H1 (cell line): ENCODE results near the gene TMEM223. TPM values are rescaled to one million over a fixed set of nuclear protein-coding genes. Genes with fewer than 3 reads are reported as not detected.

Source experiments
- CTCF ChIA-PET: fragments of 300-600 bp; sonication (Branson Sonifier 250); formaldehyde crosslinking; loops from one replicate; lab custom pipeline; 2021; ENCODE audit not compliant: partially characterized antibody; lab: Charles Lee
- POLR2A ChIA-PET: fragments of 300-600 bp; sonication (Branson Sonifier 250); formaldehyde crosslinking; loops from one replicate; lab custom pipeline; 2021; ENCODE audit warnings: inconsistent platforms; ENCODE audit not compliant: partially characterized antibody; lab: Charles Lee
- DNase-seq, 2 experiments: peaks; one replicate each; pipeline versions ENCODE4 v3.0.0 to v3.0.0-alpha.2; 2010 to 2022; ENCODE audit warnings: low spot score in 2 of 2, low read depth in 1 of 2, mixed read lengths in 1 of 2
- FAIRE-seq: peaks from 2 replicates; lab custom pipeline; 2011; peaks lifted over from hg19 to GRCh38; lab: Jason Lieb, UNC
- H2AFZ ChIP-seq: 2 replicates; pipeline ENCODE4 v1.8.1; 2012; ENCODE audit warnings: low read length, inconsistent platforms
- H2AK5ac ChIP-seq: 2 replicates; pipeline ENCODE4 v1.6.1; 2013; ENCODE audit warnings: low read depth, low read length
- H2BK120ac ChIP-seq: replicated peaks from 2 replicates; pipeline ENCODE3; 2013; ENCODE audit warnings: low read depth, low read length, inconsistent platforms
- H2BK12ac ChIP-seq: 2 replicates; pipeline ENCODE4 v1.6.1; 2013; ENCODE audit warnings: low read depth, low read length
- H2BK15ac ChIP-seq: 2 replicates; pipeline ENCODE4 v1.6.1; 2013; ENCODE audit warnings: low read length
- H2BK20ac ChIP-seq: 2 replicates; pipeline ENCODE4 v1.6.1; 2013; ENCODE audit warnings: low read length
- H2BK5ac ChIP-seq: 2 replicates; pipeline ENCODE4 v1.6.1; 2013; ENCODE audit warnings: low read depth, low read length
- H3K14ac ChIP-seq: 2 replicates; pipeline ENCODE4 v1.6.1; 2013; ENCODE audit warnings: inconsistent platforms; ENCODE audit not compliant: insufficient read length
- H3K18ac ChIP-seq: 2 replicates; pipeline ENCODE4 v1.6.1; 2013; ENCODE audit warnings: low read length; ENCODE audit errors: extremely low read depth
- H3K23ac ChIP-seq: 2 replicates; pipeline ENCODE4 v1.6.1; 2013; ENCODE audit warnings: inconsistent platforms; ENCODE audit not compliant: insufficient read length
- H3K23me2 ChIP-seq: 2 replicates; pipeline ENCODE4 v1.6.1; 2013; ENCODE audit warnings: low read depth, low read length
- H3K27ac ChIP-seq: 2 replicates; pipeline ENCODE4 v1.6.1; 2011; ENCODE audit warnings: low read depth, low read length, inconsistent platforms
- H3K27me3 ChIP-seq, 4 experiments: replicated peaks in 1 of 4; 1 replicate in 1 of 4; 2 replicates in 3 of 4; pipeline versions ENCODE4 v1.6.1 to v1.8.1; 2011 to 2013; ENCODE audit warnings: low read length in 3 of 4, mild to moderate bottlenecking in 3 of 4, inconsistent platforms in 2 of 4, mixed read lengths in 2 of 4, moderate library complexity in 1 of 4; ENCODE audit not compliant: control insufficient read depth in 3 of 4, insufficient read depth in 3 of 4; ENCODE audit errors: extremely low read depth in 1 of 4
- H3K36me3 ChIP-seq, 4 experiments: 2 replicates each; pipeline versions ENCODE4 v1.6.1 to v1.8.1; 2011 to 2013; ENCODE audit warnings: mild to moderate bottlenecking in 4 of 4, low read length in 3 of 4, moderate library complexity in 2 of 4, control low read depth in 1 of 4, inconsistent platforms in 1 of 4; ENCODE audit not compliant: insufficient read depth in 4 of 4, control insufficient read depth in 2 of 4
- H3K4ac ChIP-seq: replicated peaks from 2 replicates; pipeline ENCODE3; 2013; ENCODE audit warnings: low read length, low read depth, mixed read lengths, inconsistent platforms; ENCODE audit not compliant: insufficient read length
- H3K4me1 ChIP-seq, 4 experiments: replicated peaks in 1 of 4; 1 replicate in 1 of 4; 2 replicates in 3 of 4; pipeline versions ENCODE4 v1.6.1 to v1.8.1; 2011 to 2013; ENCODE audit warnings: low read length in 3 of 4, inconsistent platforms in 2 of 4, mixed read lengths in 1 of 4; ENCODE audit not compliant: insufficient read depth in 4 of 4, control insufficient read depth in 3 of 4
- H3K4me2 ChIP-seq, 2 experiments: 2 replicates each; pipeline versions ENCODE4 v1.6.1 to v1.8.1; 2011 to 2013; ENCODE audit warnings: low read depth in 2 of 2, low read length in 2 of 2, control low read depth in 1 of 2, inconsistent platforms in 1 of 2, mild to moderate bottlenecking in 1 of 2; ENCODE audit not compliant: insufficient read depth in 1 of 2
- H3K4me3 ChIP-seq, 4 experiments: fragments of 200-600, 300-600 bp in 1 of 4; sonication (generic), shearing (Covaris generic), sonication (Bioruptor Twin) in 1 of 4; 2 replicates each; pipeline versions ENCODE4 v1.5.1 to v1.8.1; 2011 to 2016; ENCODE audit warnings: low read length in 4 of 4, low read depth in 3 of 4, control low read depth in 2 of 4, inconsistent platforms in 2 of 4, mild to moderate bottlenecking in 2 of 4, mixed read lengths in 1 of 4, moderate library complexity in 1 of 4; ENCODE audit not compliant: insufficient read depth in 2 of 4; ENCODE audit errors: extremely low read depth in 1 of 4
- H3K56ac ChIP-seq: replicated peaks from 2 replicates; pipeline ENCODE3; 2013; ENCODE audit warnings: low read depth, mild to moderate bottlenecking, mixed read lengths, low read length, inconsistent platforms; ENCODE audit not compliant: insufficient read length
- H3K79me1 ChIP-seq: 2 replicates; pipeline ENCODE4 v1.6.1; 2013; ENCODE audit warnings: low read depth, low read length, control low read depth
- H3K79me2 ChIP-seq, 2 experiments: 2 replicates each; pipeline versions ENCODE4 v1.6.1 to v1.8.1; 2012 to 2013; ENCODE audit warnings: low read length in 2 of 2, mild to moderate bottlenecking in 2 of 2, inconsistent platforms in 1 of 2; ENCODE audit not compliant: insufficient read depth in 2 of 2, control insufficient read depth in 1 of 2
- H3K9ac ChIP-seq, 4 experiments: replicated peaks in 1 of 4; 1 replicate in 1 of 4; 2 replicates in 3 of 4; pipeline versions ENCODE4 v1.6.1 to v1.8.1; 2011 to 2013; ENCODE audit warnings: low read depth in 3 of 4, low read length in 3 of 4, control low read depth in 2 of 4, mild to moderate bottlenecking in 2 of 4, moderate library complexity in 2 of 4, inconsistent platforms in 1 of 4; ENCODE audit errors: extremely low read depth in 1 of 4
- H3K9me3 ChIP-seq, 2 experiments: 2 replicates each; pipeline versions ENCODE4 v1.6.1 to v1.8.1; 2012 to 2013; ENCODE audit warnings: mild to moderate bottlenecking in 2 of 2, moderate library complexity in 2 of 2, control low read depth in 1 of 2, inconsistent platforms in 1 of 2, low read depth in 1 of 2, low read length in 1 of 2, mixed read lengths in 1 of 2; ENCODE audit not compliant: insufficient read depth in 2 of 2
- H4K20me1 ChIP-seq, 2 experiments: replicated peaks in 1 of 2; 2 replicates each; pipeline versions ENCODE3 to v1.8.1; 2011 to 2013; ENCODE audit warnings: inconsistent platforms in 2 of 2, low read length in 2 of 2, mild to moderate bottlenecking in 1 of 2; ENCODE audit not compliant: insufficient read depth in 2 of 2, control insufficient read depth in 1 of 2
- H4K5ac ChIP-seq: 2 replicates; pipeline ENCODE4 v1.6.1; 2013; ENCODE audit warnings: low read length, low read depth, mixed read lengths, inconsistent platforms; ENCODE audit not compliant: insufficient read length
- H4K8ac ChIP-seq: 2 replicates; pipeline ENCODE4 v1.8.0; 2013; ENCODE audit warnings: mild to moderate bottlenecking, moderate library complexity, low read length, inconsistent platforms; ENCODE audit not compliant: insufficient read depth; ENCODE audit errors: extremely low read depth
- H4K91ac ChIP-seq: replicated peaks from 2 replicates; pipeline ENCODE3; 2013; ENCODE audit warnings: low read length, mixed read lengths, inconsistent platforms; ENCODE audit not compliant: insufficient read length
- BRCA1 ChIP-seq: IDR thresholded peaks from 2 replicates; pipeline ENCODE4 v1.6.1; 2012; ENCODE audit warnings: low read depth, low read length, improper control_type of control experiment
- CREB1 ChIP-seq: IDR thresholded peaks from 2 replicates; pipeline ENCODE4 v1.6.1; 2012; ENCODE audit warnings: inconsistent platforms
- EGR1 ChIP-seq: IDR thresholded peaks from 2 replicates; pipeline ENCODE4 v1.6.1; 2011; ENCODE audit warnings: low read depth, low read length, borderline replicate concordance
- HDAC2 ChIP-seq, 2 experiments: fragments of 300-600 bp in 1 of 2; sonication (generic) in 1 of 2; IDR thresholded peaks; 2 replicates each; pipeline ENCODE4 v1.6.1; 2011 to 2012; ENCODE audit warnings: low read depth in 2 of 2, low read length in 2 of 2, mild to moderate bottlenecking in 2 of 2, moderate library complexity in 2 of 2, borderline replicate concordance in 1 of 2, inconsistent platforms in 1 of 2
- HDAC6 ChIP-seq: IDR thresholded peaks from one replicate; pipeline ENCODE4 v1.7.1; 2012; ENCODE audit warnings: low read depth, mild to moderate bottlenecking, inconsistent platforms, low read length, moderate library complexity
- POLR2A ChIP-seq, 2 experiments: IDR thresholded peaks; 1 replicate in 1 of 2; 2 replicates in 1 of 2; pipeline ENCODE4 v1.6.1; 2011; ENCODE audit warnings: low read depth in 2 of 2, low read length in 2 of 2, mild to moderate bottlenecking in 2 of 2; ENCODE audit errors: control extremely low read depth in 1 of 2
- SP2 ChIP-seq: IDR thresholded peaks from 2 replicates; pipeline ENCODE4 v1.6.1; 2012; ENCODE audit warnings: mild to moderate bottlenecking, low read length, inconsistent platforms
- SP4 ChIP-seq: IDR thresholded peaks from 2 replicates; pipeline ENCODE4 v1.6.1; 2012; ENCODE audit warnings: low read length, inconsistent platforms
- USF2 ChIP-seq: IDR thresholded peaks from 2 replicates; pipeline ENCODE4 v1.6.1; 2011; ENCODE audit warnings: low read length, improper control_type of control experiment
- ZNF274 ChIP-seq: IDR thresholded peaks from 2 replicates; pipeline ENCODE4 v1.7.0; 2012; ENCODE audit warnings: low read length, borderline replicate concordance; ENCODE audit errors: extremely low read depth
- WGBS, 2 experiments: shearing (Covaris generic) in 1 of 2; methylation state at CpG; one replicate each; pipeline versions ENCODE4 v1.1.6 to v1.1.7; 2013 to 2015; ENCODE audit warnings: low lambda C conversion rate in 2 of 2, mixed read lengths in 2 of 2, inconsistent platforms in 1 of 2, low coverage in 1 of 2, missing lambda C conversion rate in 1 of 2; ENCODE audit not compliant: insufficient replicate concordance in 2 of 2, insufficient coverage in 1 of 2, insufficient read length in 1 of 2; ENCODE audit errors: extremely low coverage in 1 of 2, missing lambda C conversion rate in 1 of 2; 5-methylcytosine and 5-hydroxymethylcytosine counted together
- polyA plus RNA-seq, 7 experiments: library from polyadenylated mRNA; depleted of rRNA in 3 of 7; stranded (reverse) in 5 of 7; unstranded in 2 of 7; fragments of >200 nt in 5 of 7; fragments of 200-250 nt in 2 of 7; gene quantifications; 1 replicate in 5 of 7; 2 replicates in 1 of 7; 4 replicates in 1 of 7; pipeline versions ENCODE4 v1.2.1 to v1.2.3, GENCODE V29; 2011 to 2013; ENCODE audit warnings: missing spikeins in 2 of 7, mixed read lengths in 2 of 7
- total RNA-seq: library from RNA; stranded (reverse); fragmentation: NEBNext Ultra II Directional; extraction: Animal tissue kit (Norgen Biotek cat#: 25700); gene quantifications from 2 replicates; pipeline ENCODE4 v1.2.1, GENCODE V29; 2021

TMEM223 gene
- total and polyA plus RNA-seq, 2 of the 8 experiments (the other 6 are each of a cell fraction or from before 2014, with no cell fraction given): 22.9 to 64.1 TPM

DNA sequence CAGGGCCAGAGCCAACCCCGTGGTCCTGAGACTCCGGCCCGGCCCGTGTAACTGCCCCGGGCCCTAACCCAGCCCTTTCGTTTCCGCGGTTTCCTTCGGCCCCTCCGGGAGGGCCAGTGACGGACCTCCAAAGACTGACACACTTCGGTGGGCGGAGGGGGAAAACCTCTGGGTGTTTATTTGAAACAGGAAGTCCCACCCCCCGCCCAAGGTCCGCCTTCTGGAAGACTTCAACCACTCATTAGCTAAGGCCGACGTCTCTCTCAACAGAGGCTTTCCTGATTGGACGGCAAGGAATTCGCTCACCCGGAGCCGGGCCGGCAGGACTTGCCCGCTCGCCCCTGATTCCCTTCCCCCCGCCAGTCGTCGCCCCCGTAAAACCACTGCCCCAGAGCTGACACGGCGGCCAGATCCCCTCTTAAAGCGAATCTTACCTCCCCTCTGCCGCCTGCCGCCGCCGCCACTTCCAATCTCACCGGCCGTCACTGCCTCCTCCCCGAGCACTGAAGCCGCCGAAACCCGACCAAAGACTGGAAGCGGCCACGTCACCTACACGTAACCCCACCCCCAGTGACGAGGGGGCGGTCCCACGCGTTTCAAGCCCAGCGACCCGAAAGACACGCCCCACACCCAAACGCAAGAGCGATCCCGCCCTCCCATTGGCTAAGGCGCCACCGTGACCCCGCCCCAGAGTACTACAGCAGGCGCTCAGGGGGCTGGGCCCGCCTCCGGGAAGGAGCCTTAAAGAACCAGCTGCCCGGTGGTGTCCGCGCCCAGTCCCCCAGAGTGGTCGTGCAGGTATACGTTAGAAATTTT is 39.9 kb upstream of the TMEM223 start, which contains the start of gene STX5:
Gene STX5, minus strand, starts transcription at position 532 of the 816 bp plus-strand sequence. CDS start 808 bp downstream, outside the sequence.
- no peak within 1 kb of the TSS for H2AK5ac ChIP-seq
- peaks cover 24 to 39% (median 37%) of the 10 kb centered on the region in 4 experiments for H3K36me3 ChIP-seq
- WGBS, 2 experiments: 1% methylated on average over 57 of the region's 65 CpGs; no CpG with 5 or more reads in 1 of the 2 experiments
- peaks cover 7 to 25% of the 10 kb centered on the region in 2 experiments; a peak in 3 of 4 replicates for H3K79me2 ChIP-seq
- H3K14ac ChIP-seq: no peak within 1 kb of the TSS
- peak within 1 kb of the TSS; percentile 59 for H4K91ac ChIP-seq
- peaks cover 0 to 17% (median 2%) of the 10 kb centered on the region in 4 experiments; a peak in 2 of 7 replicates for H3K4me1 ChIP-seq
- no peak within 1 kb of the TSS for H3K4ac ChIP-seq
- H3K4me3 ChIP-seq: peak within 1 kb of the TSS; percentile 76 to 94 (median 92)
- H3K9ac ChIP-seq: peak within 1 kb of the TSS; percentile 88 to 92 (median 90)
- H2BK15ac ChIP-seq: no peak within 1 kb of the TSS
- H3K27ac ChIP-seq: peak within 1 kb of the TSS; percentile 95
- H3K23ac ChIP-seq: no peak within 1 kb of the TSS
- no peak within 1 kb of the TSS for H2BK20ac ChIP-seq
- peak within 1 kb of the TSS; percentile 99 for H4K8ac ChIP-seq
- H3K56ac ChIP-seq: peak within 1 kb of the TSS; percentile 65
- H3K9me3 ChIP-seq: no peaks in the 10 kb centered on the region
- FAIRE-seq (peak; percentile 32), DNase-seq (peak; percentile 96 to 99)
- no peaks in the 10 kb centered on the region for H3K27me3 ChIP-seq
- peak within 1 kb of the TSS; percentile 21; the same call in 1 of the 2 replicates for H2AFZ ChIP-seq
- ChIA-PET CTCF (interaction anchor here (0.6 to 1.4 kb wide), 5 partner anchors 9 to 56 kb away, joined by 4 to 7 read pairs (median 5); no protein-coding TSS in a partner anchor), POLR2A (interaction anchor here (0.6 to 13.8 kb wide), 44 partner anchors 9 to 1808 kb away, joined by 3 to 398 read pairs (median 5); partner anchors contain the start of genes BSCL2, C11orf98, CSKMT and EEF1G)
- peaks cover 7% of the 10 kb centered on the region for H3K23me2 ChIP-seq
- peaks cover 5 to 11% of the 10 kb centered on the region in 2 experiments for H4K20me1 ChIP-seq
- H3K4me2 ChIP-seq: peak within 1 kb of the TSS; percentile 88 to 97
- peak within 1 kb of the TSS; percentile 90 for H3K18ac ChIP-seq
- H4K5ac ChIP-seq: peak within 1 kb of the TSS; percentile 75
- peak within 1 kb of the TSS; percentile 84; the same call in 1 of the 2 replicates for H2BK5ac ChIP-seq
- H2BK12ac ChIP-seq: no peak within 1 kb of the TSS
- no peak within 1 kb of the TSS for H2BK120ac ChIP-seq
- H3K79me1 ChIP-seq: peaks cover 10% of the 10 kb centered on the region
- TF ChIP-seq HDAC2 (IDR thresholded peaks at IDR 0.05; ENCODE audit: borderline replicate concordance in 1 of 2, low read depth in 2 of 2, low read length in 2 of 2) (0 out of 4 replicates have a peak, but pooled peaks of 1 of the 2 experiments have one; percentile 17), HDAC6 (no peak), BRCA1 (no peak), EGR1 (no peak), USF2 (peak; percentile 45; the same call in 1 of the 2 replicates), ZNF274 (no peak), SP4 (peak; percentile 91), CREB1 (peak; percentile 94), POLR2A (IDR thresholded peaks at IDR 0.05; ENCODE audit: control extremely low read depth in 1 of 2, low read depth in 2 of 2, low read length in 2 of 2) (peak; percentile 53 to 96; a peak in 2 of 3 replicates), SP2 (peak; percentile 91)
